Measurements from ENCODE around the gene SF3A1. TPM values are rescaled to one million over a fixed set of nuclear protein-coding genes. Genes with fewer than 3 reads are reported as not detected.

SF3A1 gene
- total and polyA plus RNA-seq, 2 of the 13 experiments (the other 11 are each of a cell fraction or from before 2014, with no cell fraction given) = 10.0 to 22.0 TPM

- no peak for FAIRE-seq
- Histone ChIP-seq H2AFZ (ENCODE audit: low read length) (no peak overlapping the region), H4K20me1 (ENCODE audit: insufficient read depth, low read length) (no peaks in the 10 kb centered on the region), H3K79me2 (ENCODE audit: insufficient read depth, low read length) (no peaks in the 10 kb centered on the region), H3K9ac (ENCODE audit: insufficient read depth, low read depth, low read length) (no peak overlapping the region), H3K9me3 (ENCODE audit: low read length) (no peaks in the 10 kb centered on the region), H3K27me3 (ENCODE audit: control insufficient read depth in 1 of 2, insufficient read depth in 2 of 2, low read length in 2 of 2) (no peaks in the 10 kb centered on the region), H3K4me2 (ENCODE audit: low read depth, low read length) (no peak overlapping the region), H3K27ac (ENCODE audit: extremely low read length, insufficient read depth, low read length) (no peak overlapping the region), H3K36me3 (replicated peaks in 1 of 2; ENCODE audit: control insufficient read depth in 1 of 2, insufficient read depth in 2 of 2, low read length in 2 of 2) (peaks cover 0 to 3% of the 10 kb centered on the region in 2 experiments; a peak in 2 of 5 replicates), H3K4me3 (replicated peaks in 1 of 3; ENCODE audit: insufficient read depth in 1 of 3, low read depth in 2 of 3, low read length in 3 of 3) (no peak overlapping the region), H3K4me1 (ENCODE audit: insufficient read depth, low read length) (peaks cover 5% of the 10 kb centered on the region; the same call in 1 of the 2 replicates)
- ChIA-PET CTCF (ENCODE audit: low intra/inter-chr PET ratio, low total read pairs) (no interaction called here), POLR2A (no interaction called here)
- no peak for DNase-seq (ENCODE audit: low spot score)
- in situ Hi-C loops (cut with HindIII; ENCODE audit: extremely low pct_ligation_motif_present, low pct_unique_long_range_greater_than_20kb) = no loop called here
- no TSS peak for BruUV-seq (replicated peaks)
- 95% methylated on average over 2 of the region's 2 CpGs for WGBS (ENCODE audit: low lambda C conversion rate)
- TF ChIP-seq IRF2 (CRISPR knock-in tag; IDR thresholded peaks at IDR 0.05) = no peak
- no peak for TF ChIP-seq ZNF280B (CRISPR knock-in tag; IDR thresholded peaks at IDR 0.05; ENCODE audit: borderline replicate concordance)
- TF ChIP-seq ZC3H4 (CRISPR knock-in tag; IDR thresholded peaks at IDR 0.05; ENCODE audit: borderline replicate concordance) = no peak
- intact Hi-C loops (cut with micrococcal nuclease; ENCODE audit: unreplicated experiment) = no loop called here
- ATAC-seq = no peak
Measured at GRCh38 chr22:30308093-30308492, 48.6 kb downstream of the SF3A1 start.

GRCh38 chr22:30307041-30307574 is 49.6 kb downstream of the SF3A1 start:
- intact Hi-C loops (cut with micrococcal nuclease; ENCODE audit: unreplicated experiment) (no loop called here), in situ Hi-C loops (cut with HindIII; ENCODE audit: extremely low pct_ligation_motif_present, low pct_unique_long_range_greater_than_20kb) (no loop called here)
- CTCF ChIA-PET (ENCODE audit: low intra/inter-chr PET ratio, low total read pairs) = no interaction called here
- no peak for DNase-seq (ENCODE audit: low spot score)
- POLR2A ChIA-PET = no interaction called here
- Histone ChIP-seq H3K4me3 (replicated peaks in 1 of 3; ENCODE audit: insufficient read depth in 1 of 3, low read depth in 2 of 3, low read length in 3 of 3) (no peak overlapping the region), H4K20me1 (ENCODE audit: insufficient read depth, low read length) (no peaks in the 10 kb centered on the region), H3K4me2 (ENCODE audit: low read depth, low read length) (no peak overlapping the region), H3K9ac (ENCODE audit: insufficient read depth, low read depth, low read length) (no peak overlapping the region), H3K36me3 (replicated peaks in 1 of 2; ENCODE audit: control insufficient read depth in 1 of 2, insufficient read depth in 2 of 2, low read length in 2 of 2) (peaks cover 0 to 6% of the 10 kb centered on the region in 2 experiments; a peak in 2 of 5 replicates), H3K27me3 (ENCODE audit: control insufficient read depth in 1 of 2, insufficient read depth in 2 of 2, low read length in 2 of 2) (no peaks in the 10 kb centered on the region), H3K79me2 (ENCODE audit: insufficient read depth, low read length) (no peaks in the 10 kb centered on the region), H2AFZ (ENCODE audit: low read length) (no peak overlapping the region), H3K9me3 (ENCODE audit: low read length) (no peaks in the 10 kb centered on the region), H3K27ac (ENCODE audit: extremely low read length, insufficient read depth, low read length) (no peak overlapping the region), H3K4me1 (ENCODE audit: insufficient read depth, low read length) (peaks cover 5% of the 10 kb centered on the region; the same call in 1 of the 2 replicates)
- 97% methylated on average over 4 of the region's 4 CpGs for WGBS (ENCODE audit: low lambda C conversion rate)
- no peak for FAIRE-seq
- no TSS peak for BruUV-seq (replicated peaks)
- ATAC-seq = no peak
- TF ChIP-seq ZNF589 (CRISPR knock-in tag; conservative IDR thresholded peaks at IDR 0.05) = no peak
- TF ChIP-seq GFI1 (CRISPR knock-in tag; IDR thresholded peaks at IDR 0.05; ENCODE audit: borderline replicate concordance) = no peak
- TF ChIP-seq ZFP36 (IDR thresholded peaks at IDR 0.05; ENCODE audit: borderline replicate concordance, low read depth, low read length, partially characterized antibody) = no peak
- no peak for TF ChIP-seq IRX3 (CRISPR knock-in tag; IDR thresholded peaks at IDR 0.05; ENCODE audit: borderline replicate concordance, low read depth)
